GM19239 (cell line): ENCODE results near the gene LEPROT.
"Not testable (repeated sequence)": the region's sequence is repeated elsewhere in the genome, so short reads cannot be mapped to it uniquely, and the experiment has no call there.

Experiments
- DNase-seq: peaks from one replicate; pipeline ENCODE4 v3.0.0; 2011; ENCODE audit warnings: low spot score; ENCODE audit not compliant: insufficient read length
- FAIRE-seq: peaks from 2 replicates; lab custom pipeline; 2011; peaks lifted over from hg19 to GRCh38; lab: Jason Lieb, UNC

The LEPROT gene

DNA sequence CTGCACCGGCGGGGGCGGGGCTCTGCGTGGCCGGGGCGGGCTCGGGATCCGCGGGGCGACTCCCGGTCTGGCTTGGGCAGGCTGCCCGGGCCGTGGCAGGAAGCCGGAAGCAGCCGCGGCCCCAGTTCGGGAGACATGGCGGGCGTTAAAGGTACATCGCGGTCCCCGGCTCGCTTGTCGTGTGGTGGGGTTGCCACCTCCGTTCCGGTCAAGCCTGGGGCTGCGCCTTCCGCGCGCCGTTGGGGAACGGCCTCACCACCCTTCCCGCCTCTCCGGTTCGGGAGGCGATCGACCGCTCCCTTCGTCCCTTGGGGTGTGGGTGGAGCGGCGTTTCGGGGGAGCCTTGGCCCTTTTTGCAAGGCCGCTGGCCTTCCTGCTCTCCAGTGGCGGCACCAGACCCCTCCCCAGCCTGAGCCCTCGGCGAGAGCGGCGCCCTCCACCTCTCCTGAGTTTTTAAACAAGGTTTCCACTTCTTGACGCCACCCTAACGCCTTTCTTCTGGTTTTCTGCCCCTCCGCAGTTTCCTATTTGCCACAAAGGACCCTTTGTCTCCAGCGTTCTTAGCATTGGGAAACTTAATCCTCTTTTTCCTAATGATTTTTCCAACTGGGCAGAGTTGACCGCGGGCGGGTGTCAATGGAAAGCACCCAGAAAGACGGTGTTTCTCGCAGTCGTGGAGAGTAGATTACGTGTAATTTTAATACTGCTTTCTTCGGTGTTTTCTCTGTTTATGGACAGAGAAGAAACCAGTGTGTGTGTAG is at the start of gene LEPROT, which contains the start of gene LEPR:
LEPROT (plus strand) TSS at position 79 of the 761 bp plus-strand sequence; CDS start at position 136, 57 bp downstream.
LEPR (plus strand) TSS at position 79 of the 761 bp plus-strand sequence. CDS start 144,898 bp downstream, outside the sequence.
- DNase-seq (peak; percentile 65), FAIRE-seq (no peak)

DNA sequence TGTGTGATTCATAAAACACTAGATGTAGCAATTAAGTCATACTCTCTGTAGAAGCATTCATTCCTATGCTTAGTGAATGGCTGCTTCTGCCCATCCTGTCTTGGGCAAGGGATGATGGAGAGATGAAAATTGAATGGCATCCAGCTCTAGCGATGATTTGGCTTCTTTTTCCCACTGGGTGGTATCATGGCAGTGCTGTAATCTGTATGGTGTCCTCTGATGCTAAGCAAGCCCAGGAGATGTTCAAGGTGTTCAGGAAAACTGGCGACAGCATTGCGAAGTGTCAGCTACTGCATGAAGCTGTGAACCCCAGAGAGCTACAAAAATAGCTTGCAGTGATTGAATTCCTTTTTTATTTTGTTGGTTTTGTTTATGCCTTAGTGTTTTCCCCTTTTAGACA is 48.9 kb upstream of the LEPROT start:
- FAIRE-seq (no peak), DNase-seq (no peak)

- no peak for DNase-seq
Observed at GRCh38 chr1:65372557-65372956, 47.9 kb upstream of the LEPROT start.

DNA sequence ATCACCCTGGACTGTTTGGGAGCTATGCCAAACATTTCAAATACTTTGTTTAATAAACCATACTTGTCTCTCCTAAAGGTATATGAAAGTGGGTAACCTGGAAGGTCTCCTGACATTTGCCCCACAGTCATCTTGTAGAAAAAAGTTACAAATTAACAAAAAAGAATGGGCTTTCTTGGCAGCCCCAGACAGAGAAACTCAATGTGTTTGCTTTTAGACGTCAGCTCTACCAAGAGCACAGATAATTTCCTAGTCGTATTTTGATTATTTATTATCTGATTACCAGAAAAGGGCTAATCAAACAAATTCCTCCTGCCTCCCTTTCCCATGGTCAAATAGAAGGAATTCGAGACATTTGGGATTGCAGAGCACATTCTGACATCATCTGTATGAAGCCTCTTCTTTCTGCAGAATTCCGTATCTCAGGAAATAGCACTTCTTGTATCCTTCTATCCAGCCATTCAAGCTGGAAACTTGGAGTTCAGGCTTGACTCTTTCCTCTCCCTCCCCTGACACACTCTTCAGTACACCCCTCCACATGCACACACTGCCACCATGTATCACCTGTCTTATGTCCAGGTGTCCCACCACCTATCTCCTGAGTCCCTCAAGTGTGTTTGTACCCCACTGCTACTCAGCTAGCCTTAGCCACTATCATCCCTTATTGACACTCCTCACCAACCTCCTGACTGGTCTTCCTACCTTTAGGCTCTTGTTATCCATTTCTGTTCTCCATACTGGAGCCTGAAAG is 42.8 kb upstream of the LEPROT start:
- DNase-seq = no peak
- FAIRE-seq = no peak

More at GRCh38 chr1:65372557-65372956, 47.9 kb upstream of the LEPROT start:
- no peak for FAIRE-seq

- no peak for FAIRE-seq
Observed at GRCh38 chr1:65378247-65378946, 42.1 kb upstream of the LEPROT start.

DNA sequence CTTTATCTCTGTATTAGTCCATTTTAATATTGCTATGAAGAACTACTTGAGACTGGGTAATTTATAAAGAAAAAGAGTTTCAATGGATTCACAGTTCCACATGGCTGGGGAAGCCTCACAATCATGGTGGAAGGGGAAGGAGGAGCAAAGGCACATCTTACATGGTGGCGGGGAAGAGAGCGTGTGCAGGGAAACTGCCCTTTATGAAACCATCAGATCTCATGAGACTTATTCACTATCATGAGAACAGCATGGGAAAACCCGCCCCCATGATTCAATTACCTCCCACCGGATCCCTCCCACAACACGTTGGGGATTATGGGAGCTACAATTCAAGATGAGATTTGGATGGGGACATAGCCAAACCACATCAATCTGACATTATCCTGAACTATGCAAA is 36.0 kb upstream of the LEPROT start:
- FAIRE-seq, DNase-seq: not testable (repeated sequence)

More at GRCh38 chr1:65378247-65378946, 42.1 kb upstream of the LEPROT start:
- no peak for DNase-seq

DNA sequence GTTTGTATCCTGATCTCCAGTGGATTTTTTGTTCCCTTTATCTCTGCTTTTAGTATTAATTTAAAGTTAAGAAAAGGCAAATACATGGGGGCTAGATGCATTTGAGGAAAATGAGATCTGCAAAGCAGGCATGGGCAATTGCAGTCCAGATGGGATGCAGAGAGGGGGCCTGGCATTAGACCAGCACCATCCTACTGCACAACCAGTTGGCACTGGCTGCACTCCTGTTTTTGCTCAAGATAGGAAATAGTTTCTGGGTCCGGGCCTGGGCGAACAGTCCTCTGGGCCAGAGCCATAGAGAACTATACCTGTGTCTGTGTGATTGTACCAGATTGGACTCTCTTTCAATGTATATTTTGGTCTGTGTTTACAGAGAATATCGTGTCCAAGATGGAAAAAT is 34.0 kb upstream of the LEPROT start:
- no peak for FAIRE-seq
- no peak for DNase-seq

- DNase-seq (no peak), FAIRE-seq (no peak)
Observed at GRCh38 chr1:65387821-65388220, 32.6 kb upstream of the LEPROT start.

GRCh38 chr1:65388908-65389695 is 31.4 kb upstream of the LEPROT start:
- FAIRE-seq (no peak), DNase-seq (no peak)

GRCh38 chr1:65392497-65392896 is 28.0 kb upstream of the LEPROT start:
- FAIRE-seq = no peak

GRCh38 chr1:65393347-65393746 is 27.1 kb upstream of the LEPROT start:
- FAIRE-seq = no peak
- DNase-seq = no peak

More at GRCh38 chr1:65392497-65392896, 28.0 kb upstream of the LEPROT start:
- DNase-seq = no peak

DNA sequence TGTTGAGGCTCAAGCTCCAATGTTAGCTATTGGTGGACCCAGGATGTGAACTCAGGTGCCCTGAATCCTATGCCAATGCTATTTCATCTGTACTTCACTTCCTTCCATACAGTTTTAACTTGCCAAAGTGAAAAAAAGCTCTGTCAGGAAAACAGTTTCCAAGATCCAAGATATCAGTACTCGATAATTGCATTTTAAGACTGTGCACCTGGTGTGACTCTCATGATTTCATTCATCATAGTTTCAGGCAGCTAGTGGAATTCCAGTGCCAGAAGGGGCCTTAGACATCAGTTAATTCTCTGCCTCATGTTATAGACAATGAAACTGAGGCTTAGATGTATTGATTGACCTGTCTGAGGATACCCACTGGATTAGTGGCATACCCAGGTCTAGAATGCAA is 26.5 kb upstream of the LEPROT start:
- no peak for FAIRE-seq
- DNase-seq = no peak

DNA sequence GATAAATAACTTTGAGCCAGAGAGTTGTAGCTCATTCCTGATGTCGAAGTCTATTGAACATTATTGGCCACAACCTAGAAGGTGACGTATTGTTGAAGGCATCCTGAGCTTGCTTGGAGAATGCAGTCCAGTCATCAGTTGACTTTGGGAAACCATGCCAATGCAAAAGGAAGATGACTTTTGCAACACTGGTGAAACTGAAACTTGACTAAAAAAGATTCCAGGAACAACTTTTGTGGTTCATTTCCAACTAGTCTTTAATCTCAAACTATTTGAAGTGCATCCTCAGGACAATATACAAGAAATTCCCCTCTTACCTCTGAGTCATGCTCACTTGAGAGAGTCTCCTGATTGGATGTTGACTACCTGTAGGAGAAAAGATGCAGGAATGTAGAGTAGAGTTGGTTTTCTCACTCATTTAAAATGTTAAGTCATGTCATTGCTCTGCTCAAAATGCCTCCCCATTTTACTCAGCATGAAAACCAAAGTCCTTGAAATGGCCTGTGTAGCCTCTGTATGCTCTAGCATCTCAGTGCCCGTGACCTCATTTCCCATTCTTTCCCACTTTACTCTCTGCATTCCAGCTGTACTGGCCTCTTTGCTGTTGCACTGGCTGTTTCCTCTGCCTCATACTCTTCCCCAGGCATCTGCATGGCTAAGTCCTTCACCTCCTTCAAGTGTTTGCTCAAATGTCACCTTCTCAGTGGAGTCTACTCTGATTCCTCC is 24.4 kb upstream of the LEPROT start:
- DNase-seq (no peak), FAIRE-seq (no peak)

DNA sequence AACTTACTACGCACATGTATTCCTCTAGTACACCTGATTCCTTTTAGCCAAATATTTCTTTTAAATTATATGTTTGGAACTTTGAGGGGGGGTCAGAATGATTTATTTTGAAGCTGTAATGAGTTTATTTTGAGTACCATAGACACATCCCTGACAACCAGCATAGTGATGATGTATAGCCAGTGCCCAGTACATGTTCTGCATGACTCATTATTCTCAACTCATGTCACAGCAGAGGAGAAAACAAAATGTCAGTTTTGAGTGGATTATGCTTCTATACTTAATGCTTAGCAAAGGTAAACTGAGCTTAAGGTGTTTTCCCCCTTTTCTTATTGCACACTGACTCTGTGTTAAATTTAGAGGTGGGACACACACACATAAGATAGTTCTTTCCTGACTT is 22.4 kb upstream of the LEPROT start:
- DNase-seq (no peak), FAIRE-seq (no peak)

- DNase-seq (no peak), FAIRE-seq (no peak)
Observed at GRCh38 chr1:65399003-65399402, 21.5 kb upstream of the LEPROT start.

- DNase-seq = no peak
- FAIRE-seq = no peak
Observed at GRCh38 chr1:65401612-65402011, 18.9 kb upstream of the LEPROT start.

GRCh38 chr1:65404941-65405340 is 15.5 kb upstream of the LEPROT start:
- DNase-seq = no peak
- FAIRE-seq = no peak

- no peak for DNase-seq
- no peak for FAIRE-seq
Observed at GRCh38 chr1:65407877-65408276, 12.6 kb upstream of the LEPROT start.

DNA sequence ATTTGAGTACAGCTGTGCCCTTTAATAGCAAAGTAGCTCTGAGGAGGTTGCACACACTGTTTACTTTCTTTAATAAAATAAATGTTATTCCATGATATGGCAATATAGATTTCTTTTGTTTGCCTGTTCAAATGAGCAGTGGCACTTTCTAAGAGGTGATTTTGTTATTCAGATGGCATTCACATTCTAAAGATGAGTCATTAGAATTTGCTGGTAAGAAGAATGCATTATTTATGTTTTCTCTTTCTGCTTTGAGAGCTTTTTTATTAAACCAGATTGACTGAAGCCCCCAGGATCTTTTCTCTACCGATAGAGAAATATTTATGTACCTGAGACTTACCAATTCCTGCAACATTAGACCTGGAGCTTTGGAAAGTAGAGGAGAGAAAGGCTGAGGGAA is 11.2 kb upstream of the LEPROT start:
- no peak for DNase-seq
- no peak for FAIRE-seq
